H9 (cell line): ENCODE measurements around the gene METTL25B. TPM values are rescaled to one million over a fixed set of nuclear protein-coding genes. Genes with fewer than 3 reads are reported as not detected.
A peak's percentile ranks its signal among the peaks of the same experiment; 100 is the strongest.

ENCODE experiments used
- DNase-seq: peaks from one replicate; pipeline ENCODE4 v3.0.0-alpha.2; 2017
- H2AFZ ChIP-seq: one replicate; pipeline ENCODE4 v1.6.1; 2013; ENCODE audit warnings: mild to moderate bottlenecking, low read length, control low read depth, moderate library complexity
- H2AK5ac ChIP-seq: 2 replicates; pipeline ENCODE4 v1.6.1; 2013; ENCODE audit warnings: low read length, control low read depth, mixed read lengths; ENCODE audit not compliant: insufficient read length
- H2BK120ac ChIP-seq: one replicate; pipeline ENCODE4 v1.6.1; 2013; ENCODE audit warnings: low read depth, mild to moderate bottlenecking, low read length, control low read depth, inconsistent platforms; ENCODE audit not compliant: poor library complexity, severe bottlenecking
- H2BK12ac ChIP-seq: 2 replicates; pipeline ENCODE4 v1.6.1; 2013; ENCODE audit warnings: low read length, control low read depth, mixed read lengths, low read depth; ENCODE audit not compliant: insufficient read length
- H2BK15ac ChIP-seq: 2 replicates; pipeline ENCODE4 v1.6.1; 2013; ENCODE audit warnings: low read depth, low read length, control low read depth
- H2BK20ac ChIP-seq: one replicate; pipeline ENCODE4 v1.6.1; 2013; ENCODE audit warnings: low read depth, mild to moderate bottlenecking, low read length, control low read depth, inconsistent platforms; ENCODE audit not compliant: poor library complexity, severe bottlenecking
- H2BK5ac ChIP-seq: 2 replicates; pipeline ENCODE4 v1.6.1; 2013; ENCODE audit warnings: low read length, control low read depth, mixed read lengths; ENCODE audit not compliant: insufficient read length
- H3K14ac ChIP-seq: 2 replicates; pipeline ENCODE4 v1.6.1; 2013; ENCODE audit warnings: low read length, control low read depth; ENCODE audit not compliant: insufficient read depth
- H3K18ac ChIP-seq: 2 replicates; pipeline ENCODE4 v1.6.1; 2013; ENCODE audit warnings: low read depth, mild to moderate bottlenecking, mixed read lengths, low read length, control low read depth; ENCODE audit not compliant: insufficient read length
- H3K23ac ChIP-seq: 2 replicates; pipeline ENCODE4 v1.6.1; 2013; ENCODE audit warnings: low read length, control low read depth, mixed read lengths, low read depth; ENCODE audit not compliant: insufficient read length
- H3K23me2 ChIP-seq: 2 replicates; pipeline ENCODE4 v1.6.1; 2013; ENCODE audit warnings: low read depth, mild to moderate bottlenecking, mixed read lengths, low read length, control low read depth; ENCODE audit not compliant: insufficient read length, poor library complexity, severe bottlenecking
- H3K27ac ChIP-seq: 2 replicates; pipeline ENCODE4 v1.5.1; 2013; ENCODE audit warnings: low read length, control low read depth, mixed read lengths, low read depth; ENCODE audit not compliant: insufficient read length
- H3K27me3 ChIP-seq: 2 replicates; pipeline ENCODE4 v1.6.1; 2013; ENCODE audit warnings: low read length, control low read depth, inconsistent platforms; ENCODE audit not compliant: insufficient read depth
- H3K4ac ChIP-seq: 2 replicates; pipeline ENCODE4 v1.6.1; 2013; ENCODE audit warnings: low read depth, mild to moderate bottlenecking, control low read depth, inconsistent platforms, low read length, moderate library complexity
- H3K4me1 ChIP-seq: 2 replicates; pipeline ENCODE4 v1.6.1; 2013; ENCODE audit warnings: low read length, control low read depth, inconsistent platforms; ENCODE audit not compliant: insufficient read depth
- H3K4me2 ChIP-seq: 2 replicates; pipeline ENCODE4 v1.6.1; 2013; ENCODE audit warnings: low read length, control low read depth, mixed read lengths; ENCODE audit not compliant: insufficient read length, insufficient read depth
- H3K56ac ChIP-seq: 2 replicates; pipeline ENCODE4 v1.6.1; 2013; ENCODE audit warnings: low read depth, mild to moderate bottlenecking, mixed read lengths, low read length, control low read depth; ENCODE audit not compliant: insufficient read length
- H3K79me1 ChIP-seq: 2 replicates; pipeline ENCODE4 v1.6.1; 2013; ENCODE audit warnings: low read depth, mild to moderate bottlenecking, moderate library complexity, low read length, control low read depth, inconsistent platforms; ENCODE audit not compliant: insufficient read depth, poor library complexity, severe bottlenecking
- H3K79me2 ChIP-seq: 2 replicates; pipeline ENCODE4 v1.6.1; 2013; ENCODE audit warnings: low read length, control low read depth, inconsistent platforms; ENCODE audit not compliant: insufficient read depth
- H3K9ac ChIP-seq: 2 replicates; pipeline ENCODE4 v1.6.1; 2013; ENCODE audit warnings: low read length, control low read depth, mixed read lengths; ENCODE audit not compliant: insufficient read length; ENCODE audit errors: extremely low read depth
- H3K9me3 ChIP-seq: one replicate; pipeline ENCODE4 v1.6.1; 2013; ENCODE audit warnings: low read depth, low read length, inconsistent platforms; ENCODE audit not compliant: control insufficient read depth
- H3T11ph ChIP-seq: one replicate; pipeline ENCODE4 v1.6.1; 2013; ENCODE audit warnings: mild to moderate bottlenecking, low read length, control low read depth, inconsistent platforms
- H4K20me1 ChIP-seq: one replicate; pipeline ENCODE4 v1.6.1; 2013; ENCODE audit not compliant: control insufficient read depth, insufficient read length, insufficient read depth
- H4K5ac ChIP-seq: 2 replicates; pipeline ENCODE4 v1.6.1; 2013; ENCODE audit warnings: low read depth, mild to moderate bottlenecking, mixed read lengths, low read length, control low read depth; ENCODE audit not compliant: insufficient read length
- H4K8ac ChIP-seq: replicated peaks from 2 replicates; pipeline ENCODE4 v1.6.1; 2013; ENCODE audit warnings: low read length, control low read depth, mixed read lengths, low read depth; ENCODE audit not compliant: insufficient read length
- H4K91ac ChIP-seq: 2 replicates; pipeline ENCODE4 v1.6.1; 2013; ENCODE audit warnings: low read depth, mild to moderate bottlenecking, moderate library complexity, mixed read lengths, low read length, control low read depth; ENCODE audit not compliant: insufficient read length
- H3K27ac Mint-ChIP-seq, 3 experiments: 2 replicates in 2 of 3; 3 replicates in 1 of 3; pipeline ENCODE4 v1.8.0; 2020 to 2021; ENCODE audit warnings: mixed read lengths in 3 of 3, mild to moderate bottlenecking in 1 of 3, moderate library complexity in 1 of 3
- H3K27me3 Mint-ChIP-seq: 2 replicates; pipeline ENCODE4 v1.8.0; 2021; ENCODE audit warnings: low read depth, mild to moderate bottlenecking, moderate library complexity, mixed read lengths
- H3K36me3 Mint-ChIP-seq, 3 experiments: 2 replicates in 2 of 3; 3 replicates in 1 of 3; pipeline ENCODE4 v1.8.0; 2020 to 2021; ENCODE audit warnings: low read depth in 3 of 3, mixed read lengths in 3 of 3; ENCODE audit not compliant: insufficient read depth in 1 of 3
- H3K4me1 Mint-ChIP-seq, 2 experiments: 2 replicates each; pipeline ENCODE4 v1.8.0; 2020; ENCODE audit warnings: mixed read lengths in 2 of 2
- H3K4me3 Mint-ChIP-seq, 2 experiments: 2 replicates in 1 of 2; 3 replicates in 1 of 2; pipeline ENCODE4 v1.8.0; 2020 to 2021; ENCODE audit warnings: mild to moderate bottlenecking in 2 of 2, mixed read lengths in 2 of 2, moderate library complexity in 1 of 2
- H3K9me3 Mint-ChIP-seq, 2 experiments: 2 replicates in 1 of 2; 3 replicates in 1 of 2; pipeline ENCODE4 v1.8.0; 2020; ENCODE audit warnings: mild to moderate bottlenecking in 2 of 2, mixed read lengths in 2 of 2, moderate library complexity in 1 of 2
- WGBS: extraction: QIAGEN DNeasy Blood & Tissue Kit; methylation state at CpG from one replicate; pipeline ENCODE4 v1.1.7; 2013; ENCODE audit warnings: missing lambda C conversion rate, low lambda C conversion rate, mixed read lengths; ENCODE audit not compliant: insufficient read length; ENCODE audit errors: extremely low coverage; 5-methylcytosine and 5-hydroxymethylcytosine counted together
- total RNA-seq: library from RNA; stranded (reverse); gene quantifications from 2 replicates; pipeline ENCODE4 v1.2.1, GENCODE V29; 2021
- TF ChIP-seq, protein P1 (sequence below): fragments of 200-600 bp; sonication (generic); conservative IDR thresholded peaks from 3 replicates; pipeline ENCODE4 v1.8.0; 2021; ENCODE audit warnings: antibody characterized with exemption, mild to moderate bottlenecking

Gene METTL25B
- total RNA-seq, 1 experiment from 2014 or later, result 26.2 TPM

DNA sequence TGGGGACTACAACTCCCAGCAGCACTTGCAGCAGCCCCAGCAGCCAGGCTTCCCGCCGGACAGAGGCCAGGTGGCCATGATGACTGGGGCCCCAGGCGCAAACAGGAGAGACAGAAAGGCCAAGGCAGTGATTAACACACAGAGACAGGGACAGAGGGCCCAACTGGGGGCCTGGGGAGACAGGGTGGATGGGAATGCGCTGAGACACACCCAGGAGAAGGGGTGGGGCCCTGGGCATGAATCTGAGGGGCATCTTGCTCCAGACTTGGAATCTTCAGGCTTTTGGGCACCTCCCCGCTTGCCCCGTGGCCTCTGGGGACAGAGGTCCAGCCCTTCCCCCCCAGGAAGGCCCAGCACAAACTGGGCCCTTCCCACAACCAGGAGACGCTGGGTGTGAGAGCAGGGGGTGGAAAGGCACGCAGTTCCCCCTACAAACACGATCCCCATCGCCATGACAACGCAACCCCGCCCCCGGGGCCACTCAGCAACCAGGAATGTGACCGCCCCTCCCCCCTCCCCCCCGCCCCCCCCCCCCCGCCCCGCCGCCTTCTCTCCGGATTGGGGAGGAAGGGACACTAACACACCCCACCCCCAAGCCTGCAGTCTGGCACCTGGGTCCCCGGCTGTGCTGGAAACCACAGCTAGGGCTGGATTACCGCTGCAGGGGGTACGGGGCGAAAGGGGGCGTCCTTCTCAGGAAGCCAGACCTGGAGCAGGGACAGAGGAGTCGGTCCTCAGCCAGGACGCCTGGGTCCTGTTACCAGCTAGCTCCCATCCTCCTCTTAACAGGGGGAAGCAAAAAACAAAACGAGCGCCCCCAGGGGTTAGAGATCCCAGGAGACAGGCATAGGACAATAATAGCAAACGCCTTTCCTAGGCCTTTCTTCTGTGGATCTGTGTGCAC, 18.7 kb downstream of the METTL25B start:
- H2BK120ac ChIP-seq, result peak overlapping the region; percentile 97
- H4K8ac ChIP-seq, result no peak overlapping the region
- peak overlapping the region; percentile 77 for H4K5ac ChIP-seq
- no peaks in the 10 kb centered on the region for H3K27me3 Mint-ChIP-seq
- no peaks in the 10 kb centered on the region for H3K79me1 ChIP-seq
- no peak overlapping the region for H2BK15ac ChIP-seq
- peak overlapping the region; percentile 99 to 100 (median 100) for H3K27ac Mint-ChIP-seq
- TF ChIP-seq, protein P1, sequence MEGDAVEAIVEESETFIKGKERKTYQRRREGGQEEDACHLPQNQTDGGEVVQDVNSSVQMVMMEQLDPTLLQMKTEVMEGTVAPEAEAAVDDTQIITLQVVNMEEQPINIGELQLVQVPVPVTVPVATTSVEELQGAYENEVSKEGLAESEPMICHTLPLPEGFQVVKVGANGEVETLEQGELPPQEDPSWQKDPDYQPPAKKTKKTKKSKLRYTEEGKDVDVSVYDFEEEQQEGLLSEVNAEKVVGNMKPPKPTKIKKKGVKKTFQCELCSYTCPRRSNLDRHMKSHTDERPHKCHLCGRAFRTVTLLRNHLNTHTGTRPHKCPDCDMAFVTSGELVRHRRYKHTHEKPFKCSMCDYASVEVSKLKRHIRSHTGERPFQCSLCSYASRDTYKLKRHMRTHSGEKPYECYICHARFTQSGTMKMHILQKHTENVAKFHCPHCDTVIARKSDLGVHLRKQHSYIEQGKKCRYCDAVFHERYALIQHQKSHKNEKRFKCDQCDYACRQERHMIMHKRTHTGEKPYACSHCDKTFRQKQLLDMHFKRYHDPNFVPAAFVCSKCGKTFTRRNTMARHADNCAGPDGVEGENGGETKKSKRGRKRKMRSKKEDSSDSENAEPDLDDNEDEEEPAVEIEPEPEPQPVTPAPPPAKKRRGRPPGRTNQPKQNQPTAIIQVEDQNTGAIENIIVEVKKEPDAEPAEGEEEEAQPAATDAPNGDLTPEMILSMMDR, result peak; percentile 51; the same call in 2 of the 3 replicates
- H3K4me1 ChIP-seq, result peaks cover 26% of the 10 kb centered on the region
- H3K4me1 Mint-ChIP-seq, result peaks cover 57 to 64% of the 10 kb centered on the region in 2 experiments
- no peak overlapping the region for H3K23ac ChIP-seq
- H3K56ac ChIP-seq, result no peak overlapping the region
- peak overlapping the region; percentile 99 for H3K14ac ChIP-seq
- peak overlapping the region; percentile 84 for H3K9ac ChIP-seq
- WGBS, result no CpG with 5 or more reads among the region's 29 CpGs
- H2AFZ ChIP-seq, result no peak overlapping the region
- H4K91ac ChIP-seq, result peak overlapping the region; percentile 89
- peaks cover 33 to 46% (median 38%) of the 10 kb centered on the region in 3 experiments for H3K36me3 Mint-ChIP-seq
- H2BK5ac ChIP-seq, result peak overlapping the region; percentile 85
- peaks cover 32% of the 10 kb centered on the region; the same call in 1 of the 2 replicates for H3K79me2 ChIP-seq
- H2BK12ac ChIP-seq, result peak overlapping the region; percentile 53
- H3K9me3 Mint-ChIP-seq, result no peaks in the 10 kb centered on the region
- peak overlapping the region; percentile 98 for H3T11ph ChIP-seq
- H3K18ac ChIP-seq, result peak overlapping the region; percentile 99
- H2BK20ac ChIP-seq, result no peak overlapping the region
- DNase-seq, result peak; percentile 94
- peak overlapping the region; percentile 60 for H2AK5ac ChIP-seq
- peak overlapping the region; percentile 96 for H3K27ac ChIP-seq
- no peaks in the 10 kb centered on the region for H4K20me1 ChIP-seq
- peak overlapping the region; percentile 53 for H3K4me2 ChIP-seq
- peaks cover 23% of the 10 kb centered on the region for H3K23me2 ChIP-seq
- H3K27me3 ChIP-seq, result no peaks in the 10 kb centered on the region
- H3K4ac ChIP-seq, result peak overlapping the region; percentile 77; the same call in 1 of the 2 replicates
- H3K9me3 ChIP-seq, result no peaks in the 10 kb centered on the region
- H3K4me3 Mint-ChIP-seq, result peak overlapping the region; percentile 82 to 91
